ENCODE data around the gene BET1L.
"Not testable (repeated sequence)": the region's sequence is repeated elsewhere in the genome, so short reads cannot be mapped to it uniquely, and the experiment has no call there.

BET1L gene

DNA sequence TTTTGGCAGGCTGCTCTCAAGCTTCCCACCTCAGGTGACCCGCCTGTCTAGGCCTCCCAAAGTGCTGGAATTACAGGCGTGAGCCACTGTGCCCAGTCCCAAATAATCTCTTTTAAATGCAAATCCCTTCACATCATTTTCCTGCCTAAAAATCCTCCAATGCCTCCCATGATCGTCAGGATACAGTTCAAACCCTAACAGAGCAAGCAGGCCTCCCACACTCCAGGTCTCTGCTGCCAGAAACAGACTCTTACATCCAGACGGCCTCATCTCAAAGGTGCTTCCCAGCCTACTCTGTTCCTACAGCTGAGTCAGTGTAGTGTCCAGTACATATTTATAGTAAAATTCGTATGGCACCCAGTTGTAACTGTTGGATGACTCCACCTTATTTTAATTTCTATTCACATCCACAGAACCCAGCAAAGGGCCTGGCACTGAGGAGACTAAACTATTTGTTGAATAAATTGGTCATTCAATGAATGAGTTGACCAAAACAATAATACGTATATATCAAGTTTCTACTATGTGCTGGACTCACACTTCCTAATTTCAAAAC is 20.7 kb upstream of the BET1L start:
- DNase-seq (ENCODE audit: low read depth), result no peak

DNA sequence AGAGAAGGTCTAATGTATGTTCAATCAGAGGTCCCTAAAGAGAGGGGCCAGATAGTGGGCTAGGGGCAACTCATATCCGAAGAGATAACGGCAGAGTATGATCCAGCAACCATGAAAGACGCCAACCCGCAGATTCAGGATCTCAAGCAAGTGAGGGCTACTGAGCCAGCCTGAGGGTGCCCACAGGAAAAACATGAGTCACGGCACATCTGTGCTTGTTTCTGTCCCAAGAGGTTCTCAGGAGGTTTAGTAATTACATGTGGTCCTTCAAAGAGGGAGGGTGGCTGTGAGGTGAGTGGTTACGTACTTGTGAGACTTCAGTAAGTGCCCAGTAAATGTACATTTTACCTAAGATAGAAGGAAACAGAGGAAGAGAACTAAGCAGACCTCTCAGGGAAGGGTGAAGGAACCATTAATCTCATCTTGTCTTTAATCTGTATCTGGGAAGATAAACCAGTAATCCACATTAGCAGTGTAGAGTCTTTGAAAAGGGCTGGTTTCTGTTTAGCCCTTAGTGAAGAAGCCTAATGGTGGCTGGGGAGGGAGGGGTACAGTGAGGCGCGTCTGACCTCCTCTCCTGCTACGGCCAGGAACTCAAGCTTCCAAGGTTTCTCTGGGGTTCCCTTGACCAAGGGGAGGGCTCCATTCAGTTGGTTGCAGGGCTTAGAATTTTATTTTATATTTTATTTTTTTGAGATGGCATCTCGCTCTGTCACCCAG is 18.7 kb upstream of the BET1L start:
- no peak for DNase-seq (ENCODE audit: low read depth)

DNA sequence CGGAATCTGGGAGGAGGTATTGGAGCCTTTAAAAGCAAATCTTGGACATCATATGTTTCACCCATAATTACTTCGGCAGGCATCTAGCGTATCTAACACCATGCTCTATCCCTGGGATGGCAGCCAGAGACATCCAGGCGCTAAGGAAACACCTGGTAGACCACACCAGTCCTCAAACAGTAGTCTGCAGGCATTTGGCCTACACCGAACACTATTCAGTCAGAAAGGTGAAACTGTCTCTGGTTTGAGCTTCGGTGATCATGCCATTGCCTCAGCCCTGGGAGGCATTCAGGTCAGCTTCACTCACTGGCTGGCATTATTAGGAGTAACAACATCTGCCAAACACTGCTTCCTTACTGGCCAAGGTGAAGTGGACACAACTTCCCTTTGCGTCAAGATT is 17.2 kb upstream of the BET1L start:
- DNase-seq (ENCODE audit: low read depth), result no peak

DNA sequence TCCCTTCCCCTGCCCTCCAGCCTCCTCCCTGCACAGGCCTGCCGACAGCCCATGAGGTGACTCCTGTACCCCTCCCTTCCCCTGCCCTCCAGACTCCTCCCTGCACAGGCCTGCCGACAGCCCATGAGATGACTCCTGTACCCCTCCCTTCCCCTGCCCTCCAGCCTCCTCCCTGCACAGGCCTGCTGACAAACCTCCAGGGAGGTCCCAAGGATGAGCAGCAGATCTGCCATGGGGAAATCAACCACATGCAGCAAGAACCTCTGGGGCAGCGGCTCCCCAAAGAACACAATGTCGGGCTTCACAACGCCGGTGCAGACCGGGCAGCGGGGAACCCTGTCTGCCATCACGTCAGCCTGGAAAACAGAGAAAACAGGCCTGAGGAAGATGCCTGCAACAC is 16.7 kb upstream of the BET1L start:
- no peak for DNase-seq (ENCODE audit: low read depth)

DNA sequence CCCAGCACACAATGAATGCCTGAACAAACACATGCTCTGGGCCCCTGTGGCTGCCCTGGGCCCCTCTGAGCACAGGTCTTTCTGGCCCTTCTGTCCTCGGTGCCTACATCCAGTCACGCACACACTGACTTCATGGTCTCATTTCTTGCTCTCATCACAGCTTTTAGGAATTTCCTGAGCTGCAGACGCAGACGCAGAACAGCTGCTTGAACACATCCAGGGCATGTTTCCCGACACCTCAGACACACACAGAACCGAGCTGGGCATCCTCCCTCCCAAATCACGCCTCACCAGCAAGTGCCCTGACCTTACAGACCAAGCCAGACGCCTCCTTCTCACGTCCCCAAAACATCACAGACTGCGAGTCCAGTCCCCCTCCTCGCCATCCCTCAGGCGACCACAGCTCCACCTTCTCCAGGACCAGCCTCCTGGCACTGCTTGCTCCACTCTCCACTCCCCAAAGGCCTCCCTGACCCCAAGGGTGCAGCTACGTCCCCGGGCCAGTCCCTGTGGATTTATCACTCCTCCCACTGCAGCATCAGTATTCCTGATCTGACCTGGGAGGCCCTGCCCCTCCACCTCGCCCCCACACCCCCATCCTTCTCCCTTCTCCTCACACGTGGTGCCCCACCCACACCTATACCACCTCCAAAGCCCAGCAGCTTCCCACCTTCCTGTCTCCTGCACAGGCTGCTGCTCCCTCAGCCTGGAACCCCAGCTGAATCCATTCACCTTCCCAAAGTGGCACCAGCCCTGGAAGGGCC is 16.0 kb upstream of the BET1L start:
- no peak for DNase-seq (ENCODE audit: low read depth)

DNA sequence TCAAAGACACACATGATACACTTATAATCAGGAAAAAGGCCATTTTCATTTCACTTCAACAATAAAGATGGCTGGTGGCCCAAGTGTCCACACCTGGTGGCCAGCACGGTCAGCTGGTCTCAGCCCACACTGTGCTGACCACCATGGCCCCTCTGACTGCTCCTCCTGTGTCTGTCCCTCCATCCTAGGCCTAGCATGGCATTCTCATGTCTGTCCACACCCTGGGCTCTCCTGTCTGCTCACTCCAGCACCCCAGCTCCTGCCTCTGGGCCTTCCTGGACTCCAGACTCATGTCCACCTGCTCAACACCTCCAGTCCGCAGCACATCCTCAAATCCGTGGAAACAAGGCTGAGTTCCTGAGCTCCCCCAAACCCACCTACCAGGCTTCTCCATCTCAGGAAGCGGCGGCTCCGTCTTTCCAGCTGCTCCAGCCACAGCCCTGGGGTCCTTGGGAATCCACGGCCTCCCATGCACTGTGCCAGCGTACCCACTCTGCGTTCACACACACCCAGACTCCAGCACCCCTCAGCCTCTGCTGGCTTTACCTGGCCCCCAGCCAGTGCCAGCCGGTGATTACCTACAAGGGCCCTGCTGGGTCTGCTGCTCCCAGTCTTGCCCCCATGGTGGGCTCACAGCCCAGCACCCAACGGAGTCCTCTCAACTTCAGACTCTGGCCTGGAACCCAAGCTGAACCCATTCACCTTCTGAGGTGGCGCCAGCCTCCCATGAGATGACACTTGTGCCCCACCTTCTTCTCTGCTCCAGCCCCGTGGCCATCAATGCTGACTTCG is 15.0 kb upstream of the BET1L start:
- no peak for DNase-seq (ENCODE audit: low read depth)

DNA sequence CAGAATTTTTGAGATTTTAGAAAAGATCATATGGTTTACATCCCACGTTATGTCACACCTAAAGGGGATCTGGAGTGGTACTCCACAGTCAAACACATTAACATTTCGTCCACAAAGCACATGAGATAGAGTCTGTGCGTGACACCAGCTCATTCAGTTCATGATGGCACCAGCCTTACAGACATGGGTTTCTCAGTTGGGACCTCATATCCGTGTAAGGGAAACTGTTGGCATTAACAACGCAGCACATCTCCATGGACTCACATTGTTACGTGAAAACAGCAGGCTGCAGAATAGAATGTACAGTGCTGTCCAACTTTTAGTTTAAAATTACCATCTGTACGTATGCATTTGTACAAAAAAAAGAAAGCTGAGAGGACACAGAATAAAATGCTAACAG is 14.3 kb upstream of the BET1L start:
- no peak for DNase-seq (ENCODE audit: low read depth)

DNA sequence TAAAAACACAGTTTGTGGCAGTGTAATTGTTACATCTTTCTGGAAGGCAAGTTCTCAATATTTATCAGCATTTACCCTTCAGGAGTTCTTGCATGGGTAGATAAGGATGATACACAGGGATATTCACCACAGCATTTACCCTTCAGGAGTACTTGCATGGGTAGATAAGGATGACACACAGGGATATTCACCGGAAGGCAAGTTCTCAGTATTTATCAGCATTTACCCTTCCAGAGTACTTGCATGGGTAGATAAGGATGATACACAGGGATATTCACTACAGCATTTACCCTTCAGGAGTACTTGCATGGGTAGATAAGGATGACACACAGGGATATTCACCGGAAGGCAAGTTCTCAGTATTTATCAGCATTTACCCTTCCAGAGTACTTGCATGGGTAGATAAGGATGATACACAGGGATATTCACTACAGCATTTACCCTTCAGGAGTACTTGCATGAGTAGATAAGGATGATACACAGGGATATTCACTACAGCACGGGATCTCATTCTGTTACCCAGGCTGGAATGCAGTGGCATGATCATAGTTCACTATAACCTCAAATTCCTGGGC is 13.5 kb upstream of the BET1L start:
- not testable (repeated sequence) for DNase-seq (ENCODE audit: low read depth)

DNA sequence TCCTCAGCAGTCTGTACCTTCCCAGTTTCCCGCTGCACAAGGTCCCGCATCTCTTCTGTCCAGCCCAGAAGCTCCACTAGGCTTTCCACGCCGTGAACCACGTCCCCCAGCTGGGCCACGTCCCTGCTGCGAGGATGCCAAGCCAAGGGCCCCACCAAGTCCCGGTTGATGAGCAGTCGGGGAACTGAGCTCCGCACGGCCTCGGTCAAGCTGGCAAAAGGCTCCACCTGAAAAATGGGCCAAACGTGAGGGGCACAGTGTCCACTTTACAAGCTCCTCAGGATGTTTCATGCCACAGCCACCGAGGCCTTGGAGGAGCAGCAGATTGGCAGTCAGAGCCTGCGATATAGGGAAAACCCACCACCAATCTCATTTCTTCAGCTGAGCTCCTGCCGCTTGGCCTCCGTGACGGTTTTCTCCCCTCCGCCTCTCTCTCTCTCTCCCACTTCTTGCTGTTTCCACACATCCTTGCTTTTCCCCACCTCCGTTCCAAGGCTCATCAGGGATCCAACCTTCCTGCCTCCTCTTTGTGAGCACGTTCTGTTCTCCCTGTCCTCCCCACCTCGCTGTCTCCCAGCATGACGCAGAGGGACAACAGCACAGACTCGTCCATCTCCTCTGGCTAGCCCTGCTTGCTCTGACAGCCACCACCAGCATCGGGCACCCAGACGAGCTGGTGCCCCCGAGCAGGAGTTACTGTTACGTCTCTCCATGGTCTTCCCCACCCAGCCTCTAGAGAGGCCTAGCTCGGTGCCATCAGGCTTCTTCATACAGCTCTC is 11.8 kb upstream of the BET1L start:
- DNase-seq (ENCODE audit: low read depth), result no peak

DNA sequence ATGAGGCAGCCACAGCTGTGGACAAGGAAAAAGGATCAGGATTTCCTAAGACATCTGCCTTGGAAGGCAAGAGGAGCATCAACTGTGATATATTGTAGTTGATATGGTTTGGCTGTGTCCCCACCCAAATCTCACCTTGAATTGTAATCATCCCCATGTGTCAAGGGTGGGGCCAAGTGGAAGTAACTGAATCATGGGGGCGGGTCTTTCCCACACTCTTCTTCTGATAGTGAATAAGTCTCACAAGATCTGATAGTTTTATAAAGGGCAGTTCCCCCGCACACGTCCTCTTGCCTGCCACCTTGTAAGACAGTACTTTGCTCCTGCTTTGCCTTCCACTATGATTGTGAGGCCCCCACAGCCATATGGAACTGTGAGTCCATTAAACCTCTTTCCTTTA is 10.5 kb upstream of the BET1L start:
- DNase-seq (ENCODE audit: low read depth), result peak; percentile 14

DNA sequence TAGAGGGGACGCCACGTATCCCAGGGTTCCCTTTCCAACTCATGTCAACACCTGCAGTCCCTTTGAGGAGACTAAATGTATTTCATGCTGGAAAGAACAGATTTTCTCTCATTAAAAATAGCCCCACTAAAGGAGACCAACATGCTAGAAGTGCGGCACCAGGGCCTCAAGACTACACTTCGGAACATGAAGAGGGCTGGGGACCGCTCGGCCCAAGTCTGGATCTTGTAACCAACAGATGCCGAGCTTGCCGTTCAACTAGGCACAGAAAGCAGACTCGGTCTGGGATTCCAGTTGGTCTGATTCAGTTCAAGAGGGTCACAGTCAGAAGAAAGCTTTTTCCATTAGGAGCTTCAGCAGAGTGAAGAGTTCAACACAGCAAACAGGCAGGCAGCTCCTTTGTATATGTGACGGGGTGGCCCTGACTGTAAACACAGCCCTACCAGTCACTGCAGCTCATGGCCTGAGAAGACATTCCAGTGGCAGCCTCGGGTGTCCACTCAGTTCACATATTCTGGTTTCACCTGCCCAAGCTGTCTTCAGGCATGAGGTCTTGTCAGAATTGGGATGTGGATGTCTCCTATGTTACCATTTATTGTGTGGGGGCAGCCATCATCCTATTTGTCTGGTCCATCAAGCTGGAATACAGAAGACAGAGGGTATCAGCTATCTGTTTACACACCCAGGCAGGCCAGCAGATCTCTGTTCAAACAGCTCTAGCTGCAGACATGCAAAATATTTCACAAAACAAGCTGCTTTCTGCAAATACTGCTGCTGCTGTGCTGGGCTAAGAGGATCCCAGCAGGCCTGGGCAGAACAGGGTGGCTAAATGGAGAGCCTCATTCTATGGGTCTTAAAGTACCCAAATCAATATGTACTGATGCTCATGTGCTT is 9.1 kb upstream of the BET1L start:
- no peak for DNase-seq (ENCODE audit: low read depth)

DNA sequence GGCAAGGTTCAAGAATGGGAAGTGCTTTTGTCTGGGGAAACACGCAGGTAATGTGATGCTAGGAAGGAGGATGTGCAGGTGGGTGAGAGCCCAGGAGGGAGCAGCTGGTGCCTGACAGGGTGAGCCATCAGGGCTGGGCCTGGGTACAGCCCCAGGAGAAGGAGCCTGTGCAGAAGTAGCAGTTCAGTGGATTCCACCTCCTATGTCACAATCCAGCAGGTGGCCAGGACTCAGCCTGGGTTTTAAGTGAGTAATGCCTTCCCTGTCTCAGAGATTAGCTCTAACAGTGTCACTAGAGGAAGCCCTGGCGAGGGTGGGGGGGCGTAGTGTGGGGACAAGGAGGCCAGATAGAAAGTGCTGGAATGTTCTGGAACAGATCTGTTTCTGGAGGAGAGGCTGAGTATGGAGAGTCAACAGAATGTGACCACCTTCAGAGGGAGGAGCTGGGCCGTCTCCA is 8.4 kb upstream of the BET1L start:
- DNase-seq (ENCODE audit: low read depth), result no peak

DNA sequence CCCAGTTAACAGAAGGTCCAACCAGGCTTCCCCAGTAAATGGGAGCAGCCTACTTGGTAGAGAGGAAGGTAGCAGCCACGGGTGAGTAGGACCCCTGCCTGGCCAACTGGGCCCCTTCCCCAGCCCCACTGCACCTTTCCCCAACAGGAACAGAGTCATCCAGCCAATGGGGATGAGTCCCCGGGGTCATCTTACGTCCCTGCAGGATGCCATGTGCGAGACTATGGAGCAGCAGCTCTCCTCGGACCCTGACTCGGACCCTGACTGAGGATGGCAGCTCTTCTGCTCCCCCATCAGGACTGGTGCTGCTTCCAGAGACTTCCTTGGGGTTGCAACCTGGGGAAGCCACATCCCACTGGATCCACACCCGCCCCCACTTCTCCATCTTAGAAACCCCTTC is 6.9 kb upstream of the BET1L start:
- no peak for DNase-seq (ENCODE audit: low read depth)

DNA sequence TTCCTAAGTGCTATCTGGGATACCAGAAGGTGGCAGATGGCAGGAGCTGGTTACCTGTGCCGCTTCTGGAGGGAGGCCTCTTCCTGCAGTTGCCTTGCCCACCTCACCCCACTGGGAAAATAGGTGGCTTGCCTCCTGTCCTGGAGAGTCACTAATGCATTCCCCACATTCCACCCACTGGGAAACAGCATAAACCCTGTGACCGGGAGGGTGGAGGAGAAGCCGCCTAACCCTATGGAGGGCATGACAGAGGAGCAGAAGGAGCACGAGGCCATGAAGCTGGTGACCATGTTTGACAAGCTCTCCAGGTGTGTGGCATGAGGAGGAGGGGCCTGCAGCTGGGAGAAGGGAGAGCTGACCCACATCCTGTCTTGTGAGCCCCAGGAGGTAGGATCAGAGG is 5.9 kb upstream of the BET1L start:
- no peak for DNase-seq (ENCODE audit: low read depth)

DNA sequence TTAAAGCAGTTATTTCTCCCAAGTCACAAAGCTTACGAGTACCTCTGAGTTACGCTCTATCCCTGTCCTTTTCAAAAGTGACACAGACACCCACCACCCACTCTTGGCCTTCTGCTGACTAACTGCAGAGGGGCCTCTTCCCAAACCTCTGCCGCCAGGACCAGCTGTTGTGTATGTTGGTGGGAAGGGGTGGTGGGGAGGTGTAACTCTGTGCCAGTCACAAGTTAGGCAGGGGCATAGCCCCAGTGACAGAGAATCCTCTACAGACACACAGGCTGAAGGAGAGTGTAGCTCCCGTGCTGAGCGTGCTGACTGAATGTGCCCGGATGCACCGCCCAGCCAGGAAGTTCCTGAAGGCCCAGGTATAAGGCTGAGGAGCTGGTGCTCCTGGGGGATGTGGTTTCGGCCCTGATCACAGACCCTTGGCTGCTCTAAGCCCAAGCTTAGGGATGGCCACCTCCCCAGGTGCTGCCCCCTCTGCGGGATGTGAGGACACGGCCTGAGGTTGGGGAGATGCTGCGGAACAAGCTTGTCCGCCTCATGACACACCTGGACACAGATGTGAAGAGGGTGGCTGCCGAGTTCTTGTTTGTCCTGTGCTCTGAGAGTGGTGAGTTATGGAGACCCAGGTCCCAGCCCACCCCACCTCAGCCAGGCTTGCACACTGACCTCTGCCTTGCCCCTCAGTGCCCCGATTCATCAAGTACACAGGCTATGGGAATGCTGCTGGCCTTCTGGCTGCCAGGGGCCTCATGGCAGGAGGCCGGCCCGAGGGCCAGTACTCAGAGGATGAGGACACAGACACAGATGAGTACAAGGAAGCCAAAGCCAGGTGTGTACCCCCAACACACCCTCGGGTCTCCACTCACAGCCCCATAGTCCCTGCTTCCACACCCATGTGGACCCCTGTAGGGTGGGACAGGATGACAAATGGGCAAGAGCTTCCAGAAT is 5.2 kb upstream of the BET1L start:
- DNase-seq (ENCODE audit: low read depth), result no peak

DNA sequence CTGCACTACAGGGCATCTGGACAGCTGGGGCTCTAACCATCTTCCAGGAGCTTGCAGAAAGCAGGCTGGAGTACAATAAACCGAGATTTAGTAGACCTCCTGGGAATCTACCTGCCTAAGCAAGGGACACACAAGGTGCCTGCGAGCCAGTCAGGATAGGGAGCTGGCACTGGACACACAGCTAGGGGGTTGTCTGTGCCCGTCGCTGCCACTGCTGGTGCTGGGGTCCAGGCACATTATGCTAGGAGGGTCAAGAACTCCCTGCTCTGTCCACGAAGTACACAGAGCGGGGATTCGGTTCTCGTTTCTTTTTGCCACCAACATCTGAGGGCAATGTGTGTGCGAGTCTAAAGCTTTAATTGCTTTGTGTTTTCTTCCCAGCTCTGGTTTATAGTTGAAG is 4.5 kb upstream of the BET1L start:
- no peak for DNase-seq (ENCODE audit: low read depth)

DNA sequence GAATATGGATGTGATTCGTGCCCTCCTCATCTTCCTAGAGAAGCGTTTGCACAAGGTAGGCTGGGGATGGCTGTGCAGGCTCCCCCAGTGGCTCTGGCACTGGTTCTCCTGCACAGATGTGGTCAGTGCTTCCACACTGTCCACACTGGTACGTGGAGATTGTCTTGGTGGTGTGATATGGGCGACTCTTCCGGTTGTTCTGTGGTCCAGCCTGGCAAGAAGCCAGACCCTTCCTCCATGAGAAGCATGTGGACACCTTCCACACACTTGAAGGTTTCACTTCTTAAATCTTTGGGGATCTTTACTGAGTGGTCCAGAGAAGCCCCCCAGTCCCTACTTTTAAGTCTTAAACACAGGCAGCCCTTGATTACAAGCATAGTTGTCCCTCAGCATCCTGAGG is 4.1 kb upstream of the BET1L start:
- no peak for DNase-seq (ENCODE audit: low read depth)

DNA sequence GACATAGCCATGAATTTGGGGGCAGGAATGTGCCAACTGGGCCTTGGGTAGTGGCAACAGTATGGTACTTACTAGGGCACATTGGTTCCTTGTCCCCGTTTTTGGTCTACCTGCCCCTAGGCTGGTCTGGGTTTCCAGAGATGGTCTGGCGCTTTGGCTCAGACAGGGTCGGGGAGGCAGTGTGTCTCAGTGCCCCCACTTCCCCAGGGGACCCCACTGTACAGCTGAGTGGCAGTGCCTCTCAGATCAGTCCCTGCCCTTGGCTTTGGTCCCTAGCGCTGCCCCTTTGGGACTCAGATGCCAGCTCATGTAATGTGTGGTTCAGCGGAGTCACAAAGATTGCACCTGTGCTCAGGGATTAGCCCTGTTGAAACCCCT is 3.6 kb upstream of the BET1L start:
- DNase-seq (ENCODE audit: low read depth), result no peak

DNA sequence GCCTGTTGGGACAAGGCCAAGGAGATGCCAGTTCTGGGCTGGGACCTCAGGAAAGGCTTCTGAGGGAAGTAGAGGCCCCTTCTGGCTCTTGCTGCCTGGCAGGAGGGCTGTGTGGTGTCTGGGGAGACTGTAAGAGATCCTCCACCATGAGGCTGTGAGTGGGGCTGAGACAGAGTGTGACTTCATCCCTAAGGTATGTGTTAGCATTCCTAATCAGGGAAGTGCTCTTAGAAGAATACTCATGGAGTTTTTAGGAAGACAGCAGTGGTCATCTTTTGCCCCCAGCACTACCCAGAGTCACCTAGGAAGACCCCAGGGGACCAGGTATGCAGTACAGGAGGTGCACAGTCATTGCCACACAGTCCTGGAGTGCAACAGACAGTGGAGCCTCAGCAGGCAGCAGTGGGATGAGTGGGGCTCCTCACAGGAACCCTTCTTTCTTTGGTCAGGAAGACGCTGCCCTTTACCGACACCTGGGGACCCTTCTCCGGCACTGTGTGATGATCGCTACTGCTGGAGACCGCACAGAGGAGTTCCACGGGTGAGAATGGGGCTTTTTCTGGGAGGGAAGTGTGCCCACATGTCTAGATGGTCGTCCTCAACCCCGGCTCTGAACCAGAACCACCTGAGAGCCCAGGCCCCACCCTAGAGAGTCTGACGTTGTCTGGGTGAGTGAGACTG is 3.1 kb upstream of the BET1L start:
- no peak for DNase-seq (ENCODE audit: low read depth)

Measured in stimulated activated CD4-positive, alpha-beta T cell treated with anti-CD3 and anti-CD28 coated beads, Interleukin-2, amount 100 ng/mL, for 4 hours (primary cell).